Right forelimb (tissue), 1 donor: ENCODE measurements around the gene FBXL16.
"Not testable (repeated sequence)": the region's sequence is repeated elsewhere in the genome, so short reads cannot be mapped to it uniquely, and the experiment has no call there.

ENCODE experiments used
- DNase-seq: peaks from one replicate; pipeline ENCODE4 v3.0.0-alpha.2; 2018

The FBXL16 gene, protein sequence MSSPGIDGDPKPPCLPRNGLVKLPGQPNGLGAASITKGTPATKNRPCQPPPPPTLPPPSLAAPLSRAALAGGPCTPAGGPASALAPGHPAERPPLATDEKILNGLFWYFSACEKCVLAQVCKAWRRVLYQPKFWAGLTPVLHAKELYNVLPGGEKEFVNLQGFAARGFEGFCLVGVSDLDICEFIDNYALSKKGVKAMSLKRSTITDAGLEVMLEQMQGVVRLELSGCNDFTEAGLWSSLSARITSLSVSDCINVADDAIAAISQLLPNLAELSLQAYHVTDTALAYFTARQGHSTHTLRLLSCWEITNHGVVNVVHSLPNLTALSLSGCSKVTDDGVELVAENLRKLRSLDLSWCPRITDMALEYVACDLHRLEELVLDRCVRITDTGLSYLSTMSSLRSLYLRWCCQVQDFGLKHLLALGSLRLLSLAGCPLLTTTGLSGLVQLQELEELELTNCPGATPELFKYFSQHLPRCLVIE

DNA sequence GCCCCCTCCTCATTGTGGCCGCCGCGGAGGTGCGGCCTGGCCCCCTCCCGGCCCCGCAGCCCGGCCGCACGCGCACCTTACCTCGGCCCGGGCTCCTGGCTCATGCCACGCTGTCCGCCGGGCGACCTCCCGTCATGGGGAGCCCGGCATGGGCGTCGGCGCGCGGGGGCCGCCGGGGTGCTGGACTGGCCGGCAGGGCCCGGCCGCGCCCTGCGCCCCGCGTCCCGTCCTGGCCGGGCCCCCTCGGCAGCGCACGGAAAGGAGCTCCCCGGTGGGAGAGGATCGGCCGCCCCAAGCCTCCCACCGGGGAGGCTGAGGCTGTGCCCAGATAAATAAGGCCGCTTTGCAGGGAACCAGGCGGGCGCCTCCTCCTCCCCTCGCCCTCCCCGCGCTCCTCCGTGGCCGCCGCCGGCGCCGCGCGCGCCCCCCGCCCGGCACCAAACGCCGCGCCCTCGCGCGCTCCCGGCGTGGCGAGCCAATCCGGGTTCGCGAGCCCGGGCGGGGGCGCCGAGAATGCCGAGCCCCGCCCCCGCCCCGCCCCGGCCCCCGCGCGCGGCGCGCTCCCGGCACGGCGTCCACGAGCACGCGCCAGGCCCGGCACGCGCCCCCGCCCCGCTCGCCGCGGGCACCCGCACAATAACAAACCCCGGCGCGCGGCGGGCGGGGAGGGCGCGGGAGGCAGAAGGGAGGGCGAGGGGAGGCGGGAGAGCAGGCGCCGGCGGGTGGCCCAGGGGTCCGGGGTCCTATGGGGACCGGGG lies at the start of gene FBXL16:
FBXL16 (minus strand) TSS at position 371 of the 758 bp plus-strand sequence. CDS start 8,396 bp downstream, outside the sequence.
- DNase-seq, result no peak

- no peak for DNase-seq
Observed at GRCh38 chr16:754656-755055, 49.1 kb upstream of the FBXL16 start.

DNA sequence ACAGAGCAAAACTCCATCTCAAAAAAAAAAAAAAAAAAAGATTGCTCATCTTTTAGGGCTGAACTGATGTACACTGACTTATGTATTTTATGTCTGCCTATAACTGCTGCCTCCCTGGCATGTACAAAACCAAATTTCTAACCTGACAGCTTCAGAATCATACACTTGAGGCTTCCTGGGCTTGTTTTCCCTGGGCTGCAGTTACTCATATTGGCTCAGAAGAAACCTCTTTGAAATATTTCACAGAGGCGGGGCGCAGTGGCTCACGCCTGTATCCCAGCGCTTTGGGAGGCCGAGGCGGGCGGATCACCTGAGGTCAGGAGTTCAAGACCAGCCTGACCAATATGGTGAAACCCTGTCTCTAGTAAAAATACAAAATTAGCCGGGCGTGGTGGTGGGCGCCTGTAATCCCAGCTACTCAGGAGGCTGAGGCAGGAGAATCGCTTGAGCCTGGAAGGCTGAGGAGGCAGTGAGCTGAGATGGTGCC lies 48.6 kb upstream of the FBXL16 start:
- DNase-seq, result not testable (repeated sequence)

DNA sequence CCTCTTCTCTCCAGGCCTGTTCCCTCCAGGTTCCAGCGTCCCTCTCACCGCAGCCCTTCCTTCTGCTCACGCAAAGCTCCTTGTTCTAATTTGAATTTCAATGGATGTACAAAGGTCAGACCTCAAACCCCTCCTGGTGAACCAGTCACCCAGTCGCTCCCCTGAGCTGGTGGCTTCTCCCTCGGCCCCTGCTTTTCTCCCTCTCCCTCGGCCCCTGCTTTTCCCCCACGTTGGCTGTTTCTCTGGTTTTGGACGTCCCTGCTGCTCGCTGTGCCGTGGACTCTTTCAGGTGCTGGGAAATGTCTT lies 46.4 kb upstream of the FBXL16 start:
- no peak for DNase-seq

DNA sequence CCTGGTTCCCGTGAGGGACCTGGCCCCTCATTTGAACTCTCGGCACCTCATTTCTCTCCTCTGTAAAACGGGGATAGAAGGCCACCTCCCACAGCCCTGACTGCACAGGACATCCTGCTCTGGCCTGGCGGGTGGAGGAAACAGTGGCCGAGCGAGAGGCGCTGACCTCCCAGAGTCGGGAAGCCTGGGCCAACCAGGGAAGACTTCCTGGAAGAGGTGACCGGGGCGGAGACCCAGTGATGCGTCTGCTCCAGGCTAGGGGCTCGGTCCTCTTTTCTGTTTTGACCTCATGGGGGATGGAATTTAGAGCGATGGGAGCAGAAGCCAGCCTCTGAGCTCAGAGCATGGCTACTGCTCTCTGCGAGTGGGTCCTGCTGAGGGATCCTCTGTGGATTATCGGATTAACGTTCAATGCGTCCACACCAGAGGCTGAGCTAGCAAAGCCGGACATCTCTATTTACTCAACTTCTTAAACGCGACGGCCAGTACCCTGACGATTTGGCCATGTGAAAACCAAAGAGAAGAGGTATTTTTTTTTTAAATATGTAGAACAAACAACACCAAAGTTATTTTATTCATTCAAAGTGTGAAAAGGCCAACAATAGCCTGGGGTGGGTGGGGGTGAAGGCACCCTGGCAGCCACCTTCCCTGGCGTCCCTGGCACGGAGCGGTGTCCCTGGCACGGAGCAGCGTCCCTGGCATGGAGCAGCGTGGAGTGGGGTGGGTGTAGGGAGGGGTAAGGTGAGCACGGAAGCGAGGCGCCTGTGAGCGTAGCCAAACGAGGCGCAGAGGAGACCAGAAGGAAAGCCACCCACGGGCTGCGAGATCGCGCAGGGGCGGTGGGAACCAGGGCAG lies 45.8 kb upstream of the FBXL16 start:
- DNase-seq, result no peak

- DNase-seq, result no peak
Observed at GRCh38 chr16:750485-750884, 44.9 kb upstream of the FBXL16 start.

DNA sequence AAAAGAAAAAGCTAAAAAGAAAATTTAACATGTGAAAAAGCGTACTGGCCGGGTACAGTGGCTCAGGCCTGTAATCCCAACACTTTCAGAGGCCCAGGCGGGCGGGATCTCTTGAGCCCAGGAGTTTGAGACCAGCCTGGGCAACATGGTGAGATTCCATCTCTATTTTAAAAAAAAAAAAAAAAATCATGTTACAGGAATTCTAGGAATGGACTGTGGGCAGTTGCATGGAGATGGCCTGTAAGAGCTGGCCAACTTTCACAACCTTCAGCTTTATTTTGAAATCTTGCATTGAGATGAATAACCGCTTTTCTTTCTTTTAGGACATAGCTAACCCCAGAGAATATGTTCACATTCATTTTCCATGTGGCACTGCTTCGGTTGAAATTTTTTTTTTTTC lies 43.4 kb upstream of the FBXL16 start:
- DNase-seq, result no peak

DNA sequence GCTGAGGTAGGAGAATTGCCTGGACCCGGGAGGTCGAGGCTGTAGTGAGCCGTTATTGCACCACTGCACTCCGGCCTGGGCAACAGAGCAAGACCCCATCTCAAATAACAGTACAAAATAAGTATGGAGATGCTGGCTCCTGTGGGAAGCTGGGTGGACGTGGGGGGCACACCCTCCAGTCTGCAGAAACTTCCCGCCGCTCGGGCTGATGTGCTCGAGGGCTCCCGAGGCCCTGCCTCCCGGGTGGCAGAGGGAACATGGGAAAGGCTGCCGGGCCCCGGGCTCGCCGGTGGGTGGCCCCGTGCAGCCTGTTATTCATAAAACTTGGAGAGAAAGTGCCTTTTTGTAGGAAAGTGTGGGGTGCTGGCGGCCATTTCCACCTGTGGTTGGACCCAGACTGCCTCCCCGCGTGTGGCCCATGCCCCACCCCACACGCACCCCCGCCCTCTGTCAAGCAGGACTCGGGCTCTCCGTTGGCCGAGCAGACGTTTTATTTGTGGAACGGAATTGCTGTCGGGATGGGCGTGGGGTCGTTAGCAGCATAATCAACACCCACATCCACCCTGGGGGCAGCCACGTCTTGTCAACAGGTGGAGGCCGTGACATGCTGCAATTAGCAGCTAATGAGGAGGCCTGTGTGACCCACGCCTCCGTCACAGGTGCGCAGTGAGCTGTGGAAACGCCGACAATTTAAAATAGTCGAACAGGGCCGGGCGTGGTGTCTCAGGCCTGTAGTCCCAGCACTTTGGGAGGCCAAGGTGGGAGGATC lies 42.6 kb upstream of the FBXL16 start:
- no peak for DNase-seq

GRCh38 chr16:746637-747036 lies 41.0 kb upstream of the FBXL16 start:
- no peak for DNase-seq

DNA sequence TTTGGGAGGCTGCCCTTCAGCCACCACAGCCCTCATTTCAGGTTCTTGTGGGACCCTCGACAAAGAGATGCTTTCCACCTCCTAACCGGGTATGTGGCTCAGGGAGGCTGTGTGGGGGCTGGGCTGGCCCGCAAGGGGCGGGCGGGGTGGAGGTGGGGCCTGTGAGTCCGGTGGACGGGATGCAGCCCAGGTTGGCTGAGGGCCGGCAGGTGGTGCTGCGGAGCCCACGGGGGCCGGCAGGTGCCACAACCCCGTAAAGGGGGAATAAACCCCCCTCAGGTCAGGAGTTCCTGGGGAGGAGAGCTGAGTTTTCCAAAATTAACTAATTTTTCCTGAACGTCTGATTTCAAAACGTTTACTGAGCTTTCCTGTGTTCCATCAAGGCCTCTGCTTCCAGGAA lies 40.1 kb upstream of the FBXL16 start:
- no peak for DNase-seq

GRCh38 chr16:743794-744500 lies 38.3 kb upstream of the FBXL16 start:
- DNase-seq, result no peak

DNA sequence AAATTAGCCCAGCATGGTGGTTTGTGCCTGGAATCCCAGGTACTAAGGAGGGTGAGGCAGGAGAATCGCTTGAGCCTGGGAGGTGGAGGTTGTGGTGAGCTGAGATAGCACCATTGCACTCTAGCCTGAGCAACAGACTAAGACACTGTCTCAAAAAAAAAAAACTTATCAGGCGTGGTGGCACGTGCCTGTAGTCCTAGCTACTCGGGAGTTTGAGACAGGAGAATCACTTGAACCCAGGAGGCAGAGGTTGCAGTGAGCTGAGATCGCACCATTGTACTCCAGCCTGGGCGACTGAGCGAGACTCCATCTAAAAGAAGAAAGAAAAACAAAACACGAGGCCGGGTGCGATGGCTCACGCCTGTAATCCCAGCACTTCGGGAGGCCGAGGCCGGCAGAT lies 37.3 kb upstream of the FBXL16 start:
- not testable (repeated sequence) for DNase-seq

GRCh38 chr16:741986-742629 lies 36.5 kb upstream of the FBXL16 start:
- no peak for DNase-seq

DNA sequence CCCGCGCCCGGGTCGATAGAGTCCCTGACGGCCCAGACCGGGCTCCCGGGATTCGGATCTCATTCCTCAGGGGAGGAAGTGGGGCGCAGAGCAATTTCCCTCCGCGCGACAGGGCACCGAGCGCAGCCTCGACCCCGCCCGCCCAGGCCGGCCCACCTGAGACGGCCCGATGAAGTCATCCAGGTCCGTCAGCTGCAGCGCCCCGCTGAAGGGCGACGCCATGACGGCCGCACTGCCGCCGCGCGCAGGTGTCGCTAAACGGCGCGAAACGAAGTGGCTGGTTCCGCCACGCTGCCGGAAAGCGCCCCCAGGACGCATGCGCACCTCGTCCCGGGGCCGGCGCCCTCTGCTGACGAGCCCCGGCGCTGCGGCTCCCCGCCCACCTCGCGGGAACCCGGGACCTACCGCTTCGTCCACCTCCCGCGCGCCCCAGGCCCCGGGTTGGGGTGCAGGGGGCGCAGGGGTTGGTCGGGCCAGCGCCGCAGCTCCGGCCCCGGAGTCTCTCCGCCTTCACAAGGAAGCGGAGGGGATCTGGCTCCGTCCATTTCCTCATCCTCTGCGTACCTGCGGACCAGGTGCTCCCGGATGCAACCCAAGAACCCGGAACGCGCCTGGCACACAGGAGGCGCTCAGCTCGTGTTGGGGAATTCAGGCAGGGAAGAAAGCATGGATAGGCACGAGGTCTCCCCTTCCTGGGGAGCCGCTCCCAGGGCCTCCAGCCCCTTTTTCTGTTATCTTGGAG lies 35.3 kb upstream of the FBXL16 start, which contains the start of gene CIAO3:
CIAO3 (minus strand) TSS at position 234 of the 742 bp plus-strand sequence; CDS start at position 222, 12 bp downstream.
- DNase-seq, result peak; percentile 93

DNA sequence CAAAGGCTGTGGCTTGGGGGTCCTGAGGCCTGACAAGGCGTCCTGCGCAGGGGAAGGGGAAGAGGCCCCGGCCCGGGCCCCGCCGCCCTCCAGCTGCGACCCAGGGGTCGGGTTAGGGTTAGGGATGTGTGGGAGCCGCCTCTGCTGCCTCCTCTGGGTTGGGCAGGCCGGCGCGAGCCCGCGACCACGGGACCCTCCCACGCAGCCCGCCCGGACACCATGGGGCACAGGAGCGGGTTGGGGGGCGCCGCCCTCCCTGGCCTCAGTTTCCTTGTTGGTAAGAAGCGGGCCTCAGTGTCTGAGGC lies 34.8 kb upstream of the FBXL16 start:
- DNase-seq, result no peak

DNA sequence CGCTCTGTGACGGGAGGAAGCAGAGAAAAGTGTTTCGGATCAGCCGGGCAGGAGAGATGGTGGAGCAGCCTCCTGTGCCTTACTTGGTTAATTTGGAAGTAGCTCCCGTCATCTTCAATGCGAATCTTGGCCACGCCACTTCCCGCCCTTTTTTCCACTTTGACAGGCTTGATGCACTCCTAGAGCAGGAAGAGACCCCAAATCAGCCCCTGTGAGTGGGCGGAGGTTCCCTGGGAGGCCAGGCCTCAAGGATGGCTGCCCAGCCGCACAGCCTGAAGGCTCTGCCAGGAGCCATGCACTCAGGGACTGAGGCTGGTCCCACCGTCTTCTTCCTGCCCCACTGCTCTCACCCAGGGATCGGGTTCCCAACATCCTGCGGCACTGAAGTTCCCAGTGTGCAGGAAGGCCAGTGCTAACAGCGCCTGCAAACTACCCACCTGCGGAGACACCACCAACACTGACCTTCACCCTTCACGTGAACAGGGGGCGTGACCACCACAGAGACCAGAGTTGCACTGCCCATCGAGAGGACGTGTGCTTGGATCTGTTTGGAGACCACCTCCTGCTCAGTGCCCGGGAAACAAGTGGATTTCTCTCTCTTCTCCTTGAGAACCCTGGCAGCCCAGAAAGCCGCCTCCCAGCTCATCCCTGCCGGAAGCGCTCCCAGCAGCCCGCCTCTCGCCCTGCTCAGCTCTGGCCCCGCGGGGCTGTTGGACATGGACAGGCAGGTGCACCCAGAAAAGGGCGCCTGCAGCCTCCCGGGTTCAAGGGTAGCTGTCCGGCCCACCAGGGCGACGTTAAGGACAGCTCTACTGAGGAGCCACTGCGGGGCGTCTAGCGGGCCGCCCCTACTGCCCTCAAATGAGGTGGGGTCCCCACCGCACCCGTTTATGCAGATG lies 34.2 kb upstream of the FBXL16 start:
- no peak for DNase-seq

GRCh38 chr16:736936-737481 lies 31.4 kb upstream of the FBXL16 start:
- no peak for DNase-seq

GRCh38 chr16:735982-736453 lies 30.4 kb upstream of the FBXL16 start:
- no peak for DNase-seq
